ENCODE measurements around the gene PDZD2. TPM values are rescaled to one million over a fixed set of nuclear protein-coding genes. Genes with fewer than 3 reads are reported as not detected.

The PDZD2 gene
- total RNA-seq, 1 donor from 2014 or later: 1.1 TPM

- H3K36me3 ChIP-seq: no peaks in the 10 kb centered on the region
- Mint-ChIP-seq H3K36me3 (no peaks in the 10 kb centered on the region), H3K9me3 (no peaks in the 10 kb centered on the region), H3K27ac (no peak overlapping the region), H3K27me3 (ENCODE audit: insufficient read depth, low read depth) (peaks cover 6% of the 10 kb centered on the region), H3K4me1 (peaks cover 7% of the 10 kb centered on the region), H3K4me3 (no peak overlapping the region)
- H3K4me1 ChIP-seq: no peaks in the 10 kb centered on the region
- no peaks in the 10 kb centered on the region for H3K27me3 ChIP-seq
- H3K4me2 ChIP-seq: no peak overlapping the region
- H3F3A ChIP-seq (ENCODE audit: low read depth): no peaks in the 10 kb centered on the region
- no peak overlapping the region for H3K9ac ChIP-seq
- TF ChIP-seq EZH2phosphoT487 (IDR thresholded peaks at IDR 0.05) (no peak), EZH2 (IDR thresholded peaks at IDR 0.05) (no peak)
- TF ChIP-seq, protein P1, sequence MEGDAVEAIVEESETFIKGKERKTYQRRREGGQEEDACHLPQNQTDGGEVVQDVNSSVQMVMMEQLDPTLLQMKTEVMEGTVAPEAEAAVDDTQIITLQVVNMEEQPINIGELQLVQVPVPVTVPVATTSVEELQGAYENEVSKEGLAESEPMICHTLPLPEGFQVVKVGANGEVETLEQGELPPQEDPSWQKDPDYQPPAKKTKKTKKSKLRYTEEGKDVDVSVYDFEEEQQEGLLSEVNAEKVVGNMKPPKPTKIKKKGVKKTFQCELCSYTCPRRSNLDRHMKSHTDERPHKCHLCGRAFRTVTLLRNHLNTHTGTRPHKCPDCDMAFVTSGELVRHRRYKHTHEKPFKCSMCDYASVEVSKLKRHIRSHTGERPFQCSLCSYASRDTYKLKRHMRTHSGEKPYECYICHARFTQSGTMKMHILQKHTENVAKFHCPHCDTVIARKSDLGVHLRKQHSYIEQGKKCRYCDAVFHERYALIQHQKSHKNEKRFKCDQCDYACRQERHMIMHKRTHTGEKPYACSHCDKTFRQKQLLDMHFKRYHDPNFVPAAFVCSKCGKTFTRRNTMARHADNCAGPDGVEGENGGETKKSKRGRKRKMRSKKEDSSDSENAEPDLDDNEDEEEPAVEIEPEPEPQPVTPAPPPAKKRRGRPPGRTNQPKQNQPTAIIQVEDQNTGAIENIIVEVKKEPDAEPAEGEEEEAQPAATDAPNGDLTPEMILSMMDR (IDR thresholded peaks at IDR 0.05): no peak
- no peak overlapping the region for H2AFZ ChIP-seq (replicated peaks)
- DNase-seq (ENCODE audit: low spot score): no peak
- H3K9me3 ChIP-seq (ENCODE audit: low read depth): no peaks in the 10 kb centered on the region
- no peaks in the 10 kb centered on the region for H3K79me2 ChIP-seq (ENCODE audit: low read depth)
- no peak overlapping the region for H3K4me3 ChIP-seq
- no peak overlapping the region for H3K27ac ChIP-seq
- no peaks in the 10 kb centered on the region for H4K20me1 ChIP-seq (ENCODE audit: low read depth)
Measured at GRCh38 chr5:31948006-31948405, 309.1 kb downstream of the PDZD2 start.

DNA sequence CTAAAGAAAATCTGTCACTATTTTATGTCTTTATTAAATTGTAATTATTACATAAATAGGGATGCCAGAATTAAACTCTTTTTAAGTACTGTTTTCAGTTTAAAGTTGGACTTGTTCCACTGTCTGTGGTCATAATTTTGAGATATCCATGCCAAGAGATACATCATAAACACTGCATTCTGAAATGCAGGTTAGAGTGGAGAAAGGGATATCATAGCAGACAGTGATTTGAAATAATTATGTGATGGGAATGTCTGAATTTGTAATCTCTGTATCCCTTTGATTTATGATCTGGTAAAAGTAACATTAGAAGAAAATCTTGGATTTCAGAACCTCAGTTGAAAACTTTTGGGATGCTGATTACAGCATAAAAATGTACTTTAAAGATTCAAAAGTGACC lies 313.1 kb downstream of the PDZD2 start:
- Histone ChIP-seq H3K9ac (no peak overlapping the region), H3K79me2 (ENCODE audit: low read depth) (no peaks in the 10 kb centered on the region), H3K36me3 (no peaks in the 10 kb centered on the region), H3K9me3 (ENCODE audit: low read depth) (no peaks in the 10 kb centered on the region), H3K27ac (no peak overlapping the region), H3K4me2 (no peak overlapping the region), H3K27me3 (no peaks in the 10 kb centered on the region), H3K4me1 (no peaks in the 10 kb centered on the region), H3K4me3 (no peak overlapping the region), H2AFZ (replicated peaks) (no peak overlapping the region), H4K20me1 (ENCODE audit: low read depth) (no peaks in the 10 kb centered on the region), H3F3A (ENCODE audit: low read depth) (no peaks in the 10 kb centered on the region)
- no peak for TF ChIP-seq EZH2phosphoT487 (IDR thresholded peaks at IDR 0.05)
- TF ChIP-seq, protein P1 (IDR thresholded peaks at IDR 0.05): no peak
- no peak for TF ChIP-seq EZH2 (IDR thresholded peaks at IDR 0.05)
- Mint-ChIP-seq H3K9me3 (no peaks in the 10 kb centered on the region), H3K27ac (no peak overlapping the region), H3K36me3 (no peaks in the 10 kb centered on the region), H3K4me1 (no peaks in the 10 kb centered on the region), H3K4me3 (no peak overlapping the region), H3K27me3 (ENCODE audit: insufficient read depth, low read depth) (no peaks in the 10 kb centered on the region)
- DNase-seq (ENCODE audit: low spot score): no peak

GRCh38 chr5:31954091-31954490 lies 315.2 kb downstream of the PDZD2 start:
- Mint-ChIP-seq H3K27me3 (ENCODE audit: insufficient read depth, low read depth) (no peaks in the 10 kb centered on the region), H3K9me3 (no peaks in the 10 kb centered on the region), H3K4me1 (no peaks in the 10 kb centered on the region), H3K36me3 (no peaks in the 10 kb centered on the region), H3K4me3 (no peak overlapping the region), H3K27ac (no peak overlapping the region)
- Histone ChIP-seq H3K4me3 (no peak overlapping the region), H4K20me1 (ENCODE audit: low read depth) (no peaks in the 10 kb centered on the region), H3K4me1 (no peaks in the 10 kb centered on the region), H2AFZ (replicated peaks) (no peak overlapping the region), H3K9ac (no peak overlapping the region), H3K79me2 (ENCODE audit: low read depth) (no peaks in the 10 kb centered on the region), H3K27ac (no peak overlapping the region), H3K27me3 (no peaks in the 10 kb centered on the region), H3K9me3 (ENCODE audit: low read depth) (no peaks in the 10 kb centered on the region), H3F3A (ENCODE audit: low read depth) (no peaks in the 10 kb centered on the region), H3K36me3 (no peaks in the 10 kb centered on the region), H3K4me2 (no peak overlapping the region)
- no peak for DNase-seq (ENCODE audit: low spot score)
- TF ChIP-seq, protein P1 (IDR thresholded peaks at IDR 0.05): no peak
- TF ChIP-seq EZH2 (IDR thresholded peaks at IDR 0.05) (no peak), EZH2phosphoT487 (IDR thresholded peaks at IDR 0.05) (no peak)

Data from neural progenitor cell (in vitro differentiated cells).